Fibroblast of lung (primary cell): ENCODE data around the gene FKBP3.

Source experiments
- CTCF ChIP-seq, 2 donors: IDR thresholded peaks in 1 of 2; conservative IDR thresholded peaks in 1 of 2; 1 replicate in 1 of 2; 2 replicates in 1 of 2; pipeline ENCODE4 v1.5.1; 2011 to 2012; ENCODE audit warnings: low read length in 2 of 2, control low read depth in 1 of 2, inconsistent platforms in 1 of 2, low read depth in 1 of 2, mild to moderate bottlenecking in 1 of 2
- EZH2 ChIP-seq: IDR thresholded peaks from 2 replicates; pipeline ENCODE4 v1.5.1; 2012; ENCODE audit warnings: low read length, control low read depth, mild to moderate bottlenecking; ENCODE audit errors: missing control alignments

- TF ChIP-seq CTCF (conservative IDR thresholded peaks at IDR 0.05 in 1 of 2, IDR thresholded peaks at IDR 0.05 in 1 of 2; ENCODE audit: low read depth in 1 of 2, low read length in 2 of 2) (no peak), EZH2 (no peak)
Measured at GRCh38 chr14:45070215-45070614, 64.1 kb downstream of the FKBP3 start.
